SK-N-SH treated with all-trans-retinoic acid at 6 μM for 48 hours (cell line): ENCODE measurements around the gene MLX.
"Not testable (repeated sequence)": the region's sequence is repeated elsewhere in the genome, so short reads cannot be mapped to it uniquely, and the experiment has no call there.

Source experiments
- PATZ1 ChIP-seq: fragments of 250-450 bp; sonication (Bioruptor Pico); IDR thresholded peaks from 2 replicates; pipeline ENCODE4 v1.8.0; 2020; ENCODE audit warnings: mild to moderate bottlenecking, moderate library complexity, borderline replicate concordance
- ZC3H10 ChIP-seq: fragments of 250-450 bp; sonication (Bioruptor Pico); IDR thresholded peaks from 2 replicates; pipeline ENCODE4 v1.5.1; 2021; ENCODE audit warnings: mild to moderate bottlenecking, moderate library complexity
- ZFP3 ChIP-seq: fragments of 250-450 bp; sonication (Bioruptor Pico); IDR thresholded peaks from 2 replicates; pipeline ENCODE4 v1.5.0; 2020; ENCODE audit warnings: mild to moderate bottlenecking, moderate library complexity
- ZFP30 ChIP-seq: fragments of 450-650 bp; formaldehyde crosslinking; IDR thresholded peaks from 2 replicates; pipeline ENCODE4 v1.5.0; 2022; ENCODE audit warnings: mild to moderate bottlenecking, moderate library complexity
- ZNF8 ChIP-seq: fragments of 450-650 bp; formaldehyde crosslinking; IDR thresholded peaks from 2 replicates; pipeline ENCODE4 v1.5.0; 2020; ENCODE audit warnings: mild to moderate bottlenecking, moderate library complexity

GRCh38 chr17:42545755-42546505, 21.0 kb upstream of the MLX start:
- TF ChIP-seq ZNF8 (CRISPR knock-in tag); ZC3H10 (CRISPR knock-in tag); ZFP30; PATZ1 (CRISPR knock-in tag); ZFP3: not testable (repeated sequence)
